H9 (cell line): Measurements from ENCODE around the gene ESRRB. TPM values are rescaled to one million over a fixed set of nuclear protein-coding genes. Genes with fewer than 3 reads are reported as not detected.

ENCODE experiments used
- DNase-seq: peaks from one replicate; pipeline ENCODE4 v3.0.0-alpha.2; 2017
- H2AFZ ChIP-seq: one replicate; pipeline ENCODE4 v1.6.1; 2013; ENCODE audit warnings: mild to moderate bottlenecking, low read length, control low read depth, moderate library complexity
- H2AK5ac ChIP-seq: 2 replicates; pipeline ENCODE4 v1.6.1; 2013; ENCODE audit warnings: low read length, control low read depth, mixed read lengths; ENCODE audit not compliant: insufficient read length
- H2BK120ac ChIP-seq: one replicate; pipeline ENCODE4 v1.6.1; 2013; ENCODE audit warnings: low read depth, mild to moderate bottlenecking, low read length, control low read depth, inconsistent platforms; ENCODE audit not compliant: poor library complexity, severe bottlenecking
- H2BK12ac ChIP-seq: 2 replicates; pipeline ENCODE4 v1.6.1; 2013; ENCODE audit warnings: low read length, control low read depth, mixed read lengths, low read depth; ENCODE audit not compliant: insufficient read length
- H2BK15ac ChIP-seq: 2 replicates; pipeline ENCODE4 v1.6.1; 2013; ENCODE audit warnings: low read depth, low read length, control low read depth
- H2BK20ac ChIP-seq: one replicate; pipeline ENCODE4 v1.6.1; 2013; ENCODE audit warnings: low read depth, mild to moderate bottlenecking, low read length, control low read depth, inconsistent platforms; ENCODE audit not compliant: poor library complexity, severe bottlenecking
- H2BK5ac ChIP-seq: 2 replicates; pipeline ENCODE4 v1.6.1; 2013; ENCODE audit warnings: low read length, control low read depth, mixed read lengths; ENCODE audit not compliant: insufficient read length
- H3K14ac ChIP-seq: 2 replicates; pipeline ENCODE4 v1.6.1; 2013; ENCODE audit warnings: low read length, control low read depth; ENCODE audit not compliant: insufficient read depth
- H3K18ac ChIP-seq: 2 replicates; pipeline ENCODE4 v1.6.1; 2013; ENCODE audit warnings: low read depth, mild to moderate bottlenecking, mixed read lengths, low read length, control low read depth; ENCODE audit not compliant: insufficient read length
- H3K23ac ChIP-seq: 2 replicates; pipeline ENCODE4 v1.6.1; 2013; ENCODE audit warnings: low read length, control low read depth, mixed read lengths, low read depth; ENCODE audit not compliant: insufficient read length
- H3K23me2 ChIP-seq: 2 replicates; pipeline ENCODE4 v1.6.1; 2013; ENCODE audit warnings: low read depth, mild to moderate bottlenecking, mixed read lengths, low read length, control low read depth; ENCODE audit not compliant: insufficient read length, poor library complexity, severe bottlenecking
- H3K27ac ChIP-seq: 2 replicates; pipeline ENCODE4 v1.5.1; 2013; ENCODE audit warnings: low read length, control low read depth, mixed read lengths, low read depth; ENCODE audit not compliant: insufficient read length
- H3K27me3 ChIP-seq: 2 replicates; pipeline ENCODE4 v1.6.1; 2013; ENCODE audit warnings: low read length, control low read depth, inconsistent platforms; ENCODE audit not compliant: insufficient read depth
- H3K4ac ChIP-seq: 2 replicates; pipeline ENCODE4 v1.6.1; 2013; ENCODE audit warnings: low read depth, mild to moderate bottlenecking, control low read depth, inconsistent platforms, low read length, moderate library complexity
- H3K4me1 ChIP-seq: 2 replicates; pipeline ENCODE4 v1.6.1; 2013; ENCODE audit warnings: low read length, control low read depth, inconsistent platforms; ENCODE audit not compliant: insufficient read depth
- H3K4me2 ChIP-seq: 2 replicates; pipeline ENCODE4 v1.6.1; 2013; ENCODE audit warnings: low read length, control low read depth, mixed read lengths; ENCODE audit not compliant: insufficient read length, insufficient read depth
- H3K56ac ChIP-seq: 2 replicates; pipeline ENCODE4 v1.6.1; 2013; ENCODE audit warnings: low read depth, mild to moderate bottlenecking, mixed read lengths, low read length, control low read depth; ENCODE audit not compliant: insufficient read length
- H3K79me1 ChIP-seq: 2 replicates; pipeline ENCODE4 v1.6.1; 2013; ENCODE audit warnings: low read depth, mild to moderate bottlenecking, moderate library complexity, low read length, control low read depth, inconsistent platforms; ENCODE audit not compliant: insufficient read depth, poor library complexity, severe bottlenecking
- H3K79me2 ChIP-seq: 2 replicates; pipeline ENCODE4 v1.6.1; 2013; ENCODE audit warnings: low read length, control low read depth, inconsistent platforms; ENCODE audit not compliant: insufficient read depth
- H3K9ac ChIP-seq: 2 replicates; pipeline ENCODE4 v1.6.1; 2013; ENCODE audit warnings: low read length, control low read depth, mixed read lengths; ENCODE audit not compliant: insufficient read length; ENCODE audit errors: extremely low read depth
- H3K9me3 ChIP-seq: one replicate; pipeline ENCODE4 v1.6.1; 2013; ENCODE audit warnings: low read depth, low read length, inconsistent platforms; ENCODE audit not compliant: control insufficient read depth
- H3T11ph ChIP-seq: one replicate; pipeline ENCODE4 v1.6.1; 2013; ENCODE audit warnings: mild to moderate bottlenecking, low read length, control low read depth, inconsistent platforms
- H4K20me1 ChIP-seq: one replicate; pipeline ENCODE4 v1.6.1; 2013; ENCODE audit not compliant: control insufficient read depth, insufficient read length, insufficient read depth
- H4K5ac ChIP-seq: 2 replicates; pipeline ENCODE4 v1.6.1; 2013; ENCODE audit warnings: low read depth, mild to moderate bottlenecking, mixed read lengths, low read length, control low read depth; ENCODE audit not compliant: insufficient read length
- H4K8ac ChIP-seq: replicated peaks from 2 replicates; pipeline ENCODE4 v1.6.1; 2013; ENCODE audit warnings: low read length, control low read depth, mixed read lengths, low read depth; ENCODE audit not compliant: insufficient read length
- H4K91ac ChIP-seq: 2 replicates; pipeline ENCODE4 v1.6.1; 2013; ENCODE audit warnings: low read depth, mild to moderate bottlenecking, moderate library complexity, mixed read lengths, low read length, control low read depth; ENCODE audit not compliant: insufficient read length
- H3K27ac Mint-ChIP-seq, 3 experiments: 2 replicates in 2 of 3; 3 replicates in 1 of 3; pipeline ENCODE4 v1.8.0; 2020 to 2021; ENCODE audit warnings: mixed read lengths in 3 of 3, mild to moderate bottlenecking in 1 of 3, moderate library complexity in 1 of 3
- H3K27me3 Mint-ChIP-seq: 2 replicates; pipeline ENCODE4 v1.8.0; 2021; ENCODE audit warnings: low read depth, mild to moderate bottlenecking, moderate library complexity, mixed read lengths
- H3K36me3 Mint-ChIP-seq, 3 experiments: 2 replicates in 2 of 3; 3 replicates in 1 of 3; pipeline ENCODE4 v1.8.0; 2020 to 2021; ENCODE audit warnings: low read depth in 3 of 3, mixed read lengths in 3 of 3; ENCODE audit not compliant: insufficient read depth in 1 of 3
- H3K4me1 Mint-ChIP-seq, 2 experiments: 2 replicates each; pipeline ENCODE4 v1.8.0; 2020; ENCODE audit warnings: mixed read lengths in 2 of 2
- H3K4me3 Mint-ChIP-seq, 2 experiments: 2 replicates in 1 of 2; 3 replicates in 1 of 2; pipeline ENCODE4 v1.8.0; 2020 to 2021; ENCODE audit warnings: mild to moderate bottlenecking in 2 of 2, mixed read lengths in 2 of 2, moderate library complexity in 1 of 2
- H3K9me3 Mint-ChIP-seq, 2 experiments: 2 replicates in 1 of 2; 3 replicates in 1 of 2; pipeline ENCODE4 v1.8.0; 2020; ENCODE audit warnings: mild to moderate bottlenecking in 2 of 2, mixed read lengths in 2 of 2, moderate library complexity in 1 of 2
- CTCF ChIP-seq: fragments of 200-600 bp; sonication (generic); conservative IDR thresholded peaks from 3 replicates; pipeline ENCODE4 v1.8.0; 2021; ENCODE audit warnings: antibody characterized with exemption, mild to moderate bottlenecking
- WGBS: extraction: QIAGEN DNeasy Blood & Tissue Kit; methylation state at CpG from one replicate; pipeline ENCODE4 v1.1.7; 2013; ENCODE audit warnings: missing lambda C conversion rate, low lambda C conversion rate, mixed read lengths; ENCODE audit not compliant: insufficient read length; ENCODE audit errors: extremely low coverage; 5-methylcytosine and 5-hydroxymethylcytosine counted together
- total RNA-seq: library from RNA; stranded (reverse); gene quantifications from 2 replicates; pipeline ENCODE4 v1.2.1, GENCODE V29; 2021

The ESRRB gene
- total RNA-seq, 1 experiment from 2014 or later = 0.11 TPM

- Histone ChIP-seq H3K4me1 (no peaks in the 10 kb centered on the region), H3K23me2 (peaks cover 1% of the 10 kb centered on the region), H3K79me2 (no peaks in the 10 kb centered on the region), H3K9ac (no peak overlapping the region), H2BK20ac (no peak overlapping the region), H3K4ac (no peak overlapping the region), H2BK15ac (no peak overlapping the region), H3K27ac (no peak overlapping the region), H3K56ac (no peak overlapping the region), H2BK5ac (no peak overlapping the region), H2BK120ac (no peak overlapping the region), H4K20me1 (no peaks in the 10 kb centered on the region), H2BK12ac (no peak overlapping the region), H3K14ac (no peak overlapping the region), H4K91ac (no peak overlapping the region), H3K27me3 (peaks cover 10% of the 10 kb centered on the region; the same call in 1 of the 2 replicates), H3K18ac (no peak overlapping the region), H2AFZ (no peak overlapping the region), H4K8ac (no peak overlapping the region), H3K23ac (no peak overlapping the region), H3K9me3 (no peaks in the 10 kb centered on the region), H3K4me2 (no peak overlapping the region), H2AK5ac (no peak overlapping the region), H3T11ph (no peak overlapping the region), H4K5ac (no peak overlapping the region), H3K79me1 (no peaks in the 10 kb centered on the region)
- H3K9me3 Mint-ChIP-seq = no peaks in the 10 kb centered on the region
- no CpG with 5 or more reads among the region's 7 CpGs for WGBS
- DNase-seq = no peak
- no peak overlapping the region for H3K4me3 Mint-ChIP-seq
- H3K36me3 Mint-ChIP-seq = no peaks in the 10 kb centered on the region; a peak in 1 of 7 replicates
- no peak for TF ChIP-seq CTCF
- H3K27ac Mint-ChIP-seq = no peak overlapping the region
- H3K4me1 Mint-ChIP-seq = peaks cover 1 to 7% of the 10 kb centered on the region in 2 experiments
- peaks cover 60% of the 10 kb centered on the region for H3K27me3 Mint-ChIP-seq
These were observed 4.9 kb upstream of the ESRRB start for GRCh38 chr14:76371066-76371465.
